Measurements from ENCODE around the gene TTC4. TPM values are rescaled to one million over a fixed set of nuclear protein-coding genes. Genes with fewer than 3 reads are reported as not detected.

Gene TTC4
- total RNA-seq, 1 experiment from 2014 or later = 25.5 TPM

DNA sequence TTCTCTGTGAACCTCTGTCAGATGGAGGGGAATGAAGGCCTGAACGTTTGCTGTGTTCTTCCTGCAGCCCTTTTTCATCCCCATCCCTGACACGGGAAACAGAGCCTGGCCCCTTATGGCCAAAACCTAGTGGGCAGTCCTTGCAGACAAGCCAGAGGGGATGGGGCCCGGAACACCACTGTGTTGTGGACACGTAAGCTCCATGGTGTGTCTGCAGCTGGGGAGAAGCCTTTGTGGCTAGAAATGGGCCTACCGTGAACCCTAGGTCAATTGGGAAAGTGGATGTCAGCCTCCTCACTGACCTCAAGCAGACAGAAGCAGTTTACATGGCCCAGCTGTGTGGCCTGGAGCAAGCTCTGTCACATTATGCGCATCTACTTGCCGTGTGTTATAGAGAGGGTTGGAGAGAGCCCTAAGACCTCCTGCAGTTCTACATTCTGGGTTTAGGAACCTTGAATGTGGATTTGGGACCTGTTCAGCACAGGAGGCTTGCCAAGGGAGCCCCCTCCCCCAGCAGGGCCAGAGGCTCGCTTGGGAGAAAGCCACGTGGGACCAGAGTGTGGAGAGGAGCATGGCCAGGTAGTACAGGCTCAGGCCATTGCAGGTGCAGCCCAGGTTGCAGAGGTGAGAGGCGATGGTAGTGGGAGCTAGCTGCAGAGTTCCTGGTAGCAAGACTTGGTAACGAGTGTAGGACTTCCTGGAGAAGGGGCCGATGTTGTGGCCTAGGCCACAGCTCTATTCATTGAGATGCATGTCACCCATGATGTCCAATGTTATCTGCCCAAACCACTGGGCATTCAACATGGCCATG lies 28.0 kb downstream of the TTC4 start:
- H3K9me3 ChIP-seq (ENCODE audit: low read depth, low read length, poor library complexity, severe bottlenecking) = no peaks in the 10 kb centered on the region
- TF ChIP-seq, protein P1, sequence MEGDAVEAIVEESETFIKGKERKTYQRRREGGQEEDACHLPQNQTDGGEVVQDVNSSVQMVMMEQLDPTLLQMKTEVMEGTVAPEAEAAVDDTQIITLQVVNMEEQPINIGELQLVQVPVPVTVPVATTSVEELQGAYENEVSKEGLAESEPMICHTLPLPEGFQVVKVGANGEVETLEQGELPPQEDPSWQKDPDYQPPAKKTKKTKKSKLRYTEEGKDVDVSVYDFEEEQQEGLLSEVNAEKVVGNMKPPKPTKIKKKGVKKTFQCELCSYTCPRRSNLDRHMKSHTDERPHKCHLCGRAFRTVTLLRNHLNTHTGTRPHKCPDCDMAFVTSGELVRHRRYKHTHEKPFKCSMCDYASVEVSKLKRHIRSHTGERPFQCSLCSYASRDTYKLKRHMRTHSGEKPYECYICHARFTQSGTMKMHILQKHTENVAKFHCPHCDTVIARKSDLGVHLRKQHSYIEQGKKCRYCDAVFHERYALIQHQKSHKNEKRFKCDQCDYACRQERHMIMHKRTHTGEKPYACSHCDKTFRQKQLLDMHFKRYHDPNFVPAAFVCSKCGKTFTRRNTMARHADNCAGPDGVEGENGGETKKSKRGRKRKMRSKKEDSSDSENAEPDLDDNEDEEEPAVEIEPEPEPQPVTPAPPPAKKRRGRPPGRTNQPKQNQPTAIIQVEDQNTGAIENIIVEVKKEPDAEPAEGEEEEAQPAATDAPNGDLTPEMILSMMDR (conservative IDR thresholded peaks at IDR 0.05; ENCODE audit: low read depth, low read length) = no peak
- TF ChIP-seq EZH2 (IDR thresholded peaks at IDR 0.05; ENCODE audit: borderline replicate concordance, low read depth, low read length, poor library complexity, severe bottlenecking) = no peak
- H3K27ac ChIP-seq (ENCODE audit: low read depth, low read length, poor library complexity, severe bottlenecking) = no peak overlapping the region
- no TSS peak for BruUV-seq (replicated peaks)
- ChIA-PET POLR2A (ENCODE audit: low non-redundant PET) (no interaction called here), CTCF (no interaction called here)
- H3K27me3 ChIP-seq (replicated peaks; ENCODE audit: insufficient read depth, low read depth, low read length, poor library complexity) = no peaks in the 10 kb centered on the region
- DNase-seq (ENCODE audit: low spot score) = no peak
- H3K36me3 ChIP-seq (ENCODE audit: insufficient read depth, low read length, poor library complexity, severe bottlenecking) = peaks cover 24% of the 10 kb centered on the region
- no peaks in the 10 kb centered on the region for H3K4me1 ChIP-seq (ENCODE audit: insufficient read depth, low read length, poor library complexity, severe bottlenecking)
- intact Hi-C loops (cut with micrococcal nuclease; ENCODE audit: unreplicated experiment) = no loop called here
- H3K4me3 ChIP-seq (ENCODE audit: low read depth, low read length, poor library complexity, severe bottlenecking) = no peak overlapping the region

DNA sequence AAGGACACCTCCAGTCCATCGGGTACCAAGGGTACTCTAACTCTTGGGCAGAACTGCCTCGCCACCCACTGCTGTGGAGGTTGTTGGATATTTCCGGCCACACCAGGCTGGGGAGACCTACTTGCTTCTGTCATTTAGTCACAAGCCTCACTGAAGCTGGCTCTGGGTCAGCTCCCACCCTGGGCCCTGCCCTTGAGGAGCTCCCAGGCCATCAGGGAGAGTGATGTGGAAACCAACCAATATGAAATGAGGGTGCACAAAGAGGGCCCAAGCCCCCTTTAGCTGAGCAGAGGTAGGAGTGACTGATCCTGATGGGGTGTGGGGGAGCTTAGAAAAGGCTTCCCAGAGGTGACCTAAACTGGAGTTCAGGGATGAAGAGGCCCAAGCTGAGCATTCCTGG lies 29.0 kb downstream of the TTC4 start:
- Histone ChIP-seq H3K27me3 (replicated peaks; ENCODE audit: insufficient read depth, low read depth, low read length, poor library complexity) (no peaks in the 10 kb centered on the region), H3K36me3 (ENCODE audit: insufficient read depth, low read length, poor library complexity, severe bottlenecking) (peaks cover 18% of the 10 kb centered on the region), H3K4me1 (ENCODE audit: insufficient read depth, low read length, poor library complexity, severe bottlenecking) (no peaks in the 10 kb centered on the region), H3K9me3 (ENCODE audit: low read depth, low read length, poor library complexity, severe bottlenecking) (no peaks in the 10 kb centered on the region), H3K27ac (ENCODE audit: low read depth, low read length, poor library complexity, severe bottlenecking) (no peak overlapping the region), H3K4me3 (ENCODE audit: low read depth, low read length, poor library complexity, severe bottlenecking) (no peak overlapping the region)
- TF ChIP-seq, protein P1 (conservative IDR thresholded peaks at IDR 0.05; ENCODE audit: low read depth, low read length) = no peak
- TF ChIP-seq EZH2 (IDR thresholded peaks at IDR 0.05; ENCODE audit: borderline replicate concordance, low read depth, low read length, poor library complexity, severe bottlenecking) = no peak
- intact Hi-C loops (cut with micrococcal nuclease; ENCODE audit: unreplicated experiment) = no loop called here
- no peak for DNase-seq (ENCODE audit: low spot score)
- CTCF ChIA-PET = no interaction called here
- BruUV-seq (replicated peaks) = no TSS peak
- POLR2A ChIA-PET (ENCODE audit: low non-redundant PET) = no interaction called here

DNA sequence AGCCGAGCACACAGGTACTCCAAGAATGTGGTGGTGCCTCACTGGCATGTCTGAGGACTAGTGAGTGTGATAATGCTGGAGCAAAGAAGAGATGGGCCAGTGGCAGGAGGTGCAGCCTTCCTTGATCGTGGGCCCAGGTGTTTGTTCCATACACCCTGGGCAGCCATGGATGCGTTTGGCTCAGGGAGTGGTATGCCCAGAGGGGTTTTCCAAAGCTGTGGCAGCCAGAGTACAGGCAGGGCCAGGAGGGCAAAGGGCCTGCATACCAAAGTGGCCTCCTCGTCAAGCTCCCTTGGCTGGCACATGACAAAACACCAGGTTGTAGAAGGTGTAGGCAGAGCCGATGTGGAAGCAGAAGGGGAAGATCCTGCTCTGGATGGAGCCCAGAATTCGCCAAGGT lies 29.6 kb downstream of the TTC4 start:
- H3K9me3 ChIP-seq (ENCODE audit: low read depth, low read length, poor library complexity, severe bottlenecking) = no peaks in the 10 kb centered on the region
- ChIA-PET POLR2A (ENCODE audit: low non-redundant PET) (no interaction called here), CTCF (interaction anchor here (0.6 kb wide), 1 partner anchor 608 kb away, joined by 3 read pairs; no protein-coding TSS in a partner anchor)
- intact Hi-C loops (cut with micrococcal nuclease; ENCODE audit: unreplicated experiment) = no loop called here
- no TSS peak for BruUV-seq (replicated peaks)
- H3K36me3 ChIP-seq (ENCODE audit: insufficient read depth, low read length, poor library complexity, severe bottlenecking) = peaks cover 17% of the 10 kb centered on the region
- H3K4me1 ChIP-seq (ENCODE audit: insufficient read depth, low read length, poor library complexity, severe bottlenecking) = no peaks in the 10 kb centered on the region
- no peak overlapping the region for H3K4me3 ChIP-seq (ENCODE audit: low read depth, low read length, poor library complexity, severe bottlenecking)
- no peaks in the 10 kb centered on the region for H3K27me3 ChIP-seq (replicated peaks; ENCODE audit: insufficient read depth, low read depth, low read length, poor library complexity)
- TF ChIP-seq EZH2 (IDR thresholded peaks at IDR 0.05; ENCODE audit: borderline replicate concordance, low read depth, low read length, poor library complexity, severe bottlenecking) = no peak
- TF ChIP-seq, protein P1 (conservative IDR thresholded peaks at IDR 0.05; ENCODE audit: low read depth, low read length) = no peak
- DNase-seq (ENCODE audit: low spot score) = no peak
- H3K27ac ChIP-seq (ENCODE audit: low read depth, low read length, poor library complexity, severe bottlenecking) = no peak overlapping the region
